Femur (tissue), 1 donor: ENCODE results near the gene TTC33.
"Not testable (repeated sequence)": the region's sequence is repeated elsewhere in the genome, so short reads cannot be mapped to it uniquely, and the experiment has no call there.

Source experiments
- DNase-seq: peaks from one replicate; pipeline ENCODE4 v3.0.0-alpha.2; 2017

TTC33 gene

GRCh38 chr5:40648150-40648549, 107.6 kb downstream of the TTC33 start:
- DNase-seq: no peak

GRCh38 chr5:40646266-40646665, 109.5 kb downstream of the TTC33 start:
- DNase-seq: no peak

DNA sequence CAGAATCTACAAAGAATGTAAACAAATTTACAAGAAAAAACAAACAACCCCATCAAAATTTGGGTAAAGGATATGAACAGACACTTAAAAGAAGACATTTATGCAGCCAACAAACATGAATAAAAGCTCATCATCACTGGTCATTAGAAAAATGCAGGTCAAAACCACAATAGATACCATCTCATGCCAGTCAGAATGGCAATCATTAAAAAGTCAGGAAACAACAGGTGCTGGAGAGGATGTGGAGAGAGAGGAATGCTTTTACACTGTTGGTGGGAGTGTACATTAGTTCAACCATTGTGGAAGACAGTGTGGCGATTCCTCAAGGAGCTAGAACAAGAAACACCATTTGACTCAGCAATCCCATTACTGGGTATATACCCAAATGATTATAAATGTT, 116.2 kb downstream of the TTC33 start:
- DNase-seq: not testable (repeated sequence)

GRCh38 chr5:40634593-40634992, 121.2 kb downstream of the TTC33 start:
- no peak for DNase-seq

- no peak for DNase-seq
These were observed 121.6 kb downstream of the TTC33 start for GRCh38 chr5:40634154-40634553.

DNA sequence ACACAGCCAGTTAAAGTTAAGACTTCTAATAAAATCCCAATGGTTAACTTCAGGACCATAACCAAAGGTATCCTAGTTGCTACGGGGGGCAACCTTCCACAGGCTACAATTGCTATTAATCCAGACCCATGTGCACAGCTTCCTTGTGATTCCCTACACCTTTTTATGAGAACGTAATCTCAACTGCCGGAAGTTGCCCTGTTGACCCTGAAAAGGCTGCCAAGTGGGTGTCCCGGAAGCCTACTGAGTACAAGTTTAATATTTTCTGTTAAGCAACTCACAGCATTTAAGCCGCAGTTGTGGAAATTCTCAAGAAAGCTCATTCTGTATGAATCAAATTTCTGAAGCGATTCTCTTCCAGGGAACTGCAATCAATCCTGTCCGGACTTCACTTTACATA, 124.5 kb downstream of the TTC33 start:
- DNase-seq: no peak

- no peak for DNase-seq
These were observed 125.6 kb downstream of the TTC33 start for GRCh38 chr5:40630126-40630525.

- no peak for DNase-seq
These were observed 127.4 kb downstream of the TTC33 start for GRCh38 chr5:40628407-40628806.

DNA sequence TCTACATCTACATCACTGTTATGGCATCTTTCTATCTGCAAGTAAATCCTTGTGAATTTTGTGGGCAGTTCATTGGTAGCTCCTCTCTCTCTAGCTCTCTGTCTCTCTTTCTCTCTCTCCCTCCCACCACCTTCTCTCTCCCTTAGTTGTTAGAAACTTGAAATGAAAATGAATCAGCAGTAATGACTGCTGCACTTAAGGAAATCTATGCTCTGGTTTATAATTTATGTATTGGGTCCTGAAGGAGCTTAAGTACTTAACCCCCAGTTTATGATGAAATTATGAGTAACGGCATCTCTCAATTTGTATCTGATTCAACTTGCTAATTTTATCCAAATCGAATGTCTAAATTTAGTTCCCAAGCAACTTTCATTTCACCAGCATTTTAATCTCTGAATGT, 128.1 kb downstream of the TTC33 start:
- no peak for DNase-seq

DNA sequence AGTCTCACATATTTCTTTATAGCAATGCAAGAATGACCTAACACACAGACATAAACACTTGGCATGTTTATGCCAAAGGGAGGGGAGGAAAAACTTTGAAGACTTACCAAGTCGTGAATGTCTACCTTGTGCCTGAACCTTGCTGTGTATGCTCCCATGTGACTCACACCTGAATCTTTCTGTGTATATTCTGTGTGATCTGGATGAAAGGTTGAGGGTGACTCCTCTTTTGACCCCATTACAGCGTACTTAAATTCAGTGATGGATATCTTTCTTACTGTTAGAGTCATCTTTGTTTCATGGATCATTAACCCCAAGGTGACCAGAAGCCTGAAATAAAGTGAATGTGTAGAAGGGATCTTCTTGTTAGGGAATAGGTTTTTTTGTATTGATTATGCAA, 129.0 kb downstream of the TTC33 start:
- DNase-seq: no peak

DNA sequence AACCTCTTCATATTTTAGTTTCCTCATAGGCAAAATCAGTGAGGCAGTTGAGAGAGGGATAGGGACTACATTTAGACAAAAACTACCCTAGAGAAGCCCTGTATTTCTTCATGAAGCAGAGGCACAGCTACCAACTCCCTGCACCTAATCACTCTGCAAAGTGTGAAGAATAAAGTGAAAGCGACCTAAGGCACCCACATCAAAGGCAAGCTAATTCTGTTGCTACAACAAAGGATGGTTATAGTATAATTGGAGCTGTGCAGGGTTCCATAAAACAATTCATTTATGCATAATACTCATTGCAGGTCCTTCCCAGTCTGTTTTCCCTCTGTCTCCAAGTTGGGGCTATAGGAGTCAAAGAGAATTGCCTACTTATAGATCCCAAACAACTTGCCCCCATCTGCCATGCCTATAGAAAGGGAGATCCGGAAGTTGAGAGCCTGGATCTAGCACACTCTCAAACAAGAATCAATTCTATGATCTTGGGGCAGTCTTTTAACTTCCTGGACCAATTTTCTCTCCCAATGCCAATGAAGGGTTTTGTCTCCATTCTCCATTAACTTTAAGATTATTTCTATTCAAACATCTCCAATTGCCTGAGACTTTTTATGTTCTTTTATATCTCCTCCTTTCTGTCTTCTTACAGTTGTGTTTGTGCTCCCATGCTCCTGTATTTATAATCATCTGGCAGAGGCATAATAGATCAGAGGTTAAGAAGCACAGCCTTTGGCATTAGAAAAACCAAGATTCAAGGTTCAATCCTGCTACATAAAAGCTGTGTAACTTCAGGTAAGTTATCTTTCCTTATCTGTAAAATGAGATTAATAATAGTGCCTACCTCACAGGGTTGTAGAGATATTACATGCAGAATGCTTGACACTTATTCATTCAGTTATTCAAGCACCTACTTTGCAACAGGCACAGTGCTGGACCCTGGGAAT, 132.0 kb downstream of the TTC33 start:
- DNase-seq: no peak

DNA sequence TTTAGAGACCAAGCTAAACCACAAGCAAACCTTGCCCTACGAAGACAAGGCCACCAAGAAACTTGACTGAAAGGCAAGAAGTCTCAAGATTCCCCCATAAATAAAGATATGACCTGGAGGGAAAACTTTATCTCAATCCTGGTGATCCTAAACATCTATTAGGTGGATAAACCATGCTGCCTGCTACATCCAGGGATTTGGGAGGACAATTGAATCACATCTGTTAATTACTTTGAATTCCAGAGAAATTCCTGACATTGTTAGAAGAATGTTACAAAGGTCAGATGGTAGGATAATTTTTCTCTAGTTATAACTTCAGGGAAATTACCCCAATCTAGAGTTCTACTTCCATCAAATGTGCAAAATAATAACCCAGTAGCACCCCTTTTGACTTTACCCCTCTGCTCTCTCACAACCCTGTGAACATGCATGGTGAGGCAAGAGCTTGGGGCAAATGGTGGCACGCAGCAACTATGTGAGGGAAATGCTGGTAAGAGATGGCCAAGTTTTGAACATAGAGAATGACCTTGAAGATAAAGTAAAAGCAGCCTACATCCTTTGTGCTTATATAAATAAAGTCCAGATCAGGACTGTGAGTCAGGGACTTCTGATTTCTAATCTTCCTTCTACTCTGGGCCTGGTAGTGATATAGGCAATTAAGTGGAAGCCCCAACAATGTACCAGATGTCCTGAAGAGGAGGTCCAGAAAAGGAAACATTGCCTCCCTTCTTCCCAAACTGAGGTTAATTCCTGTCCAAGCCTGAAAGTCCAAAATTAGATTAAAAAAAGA, 133.1 kb downstream of the TTC33 start:
- no peak for DNase-seq

- DNase-seq: no peak
These were observed 136.3 kb downstream of the TTC33 start for GRCh38 chr5:40619421-40619820.

GRCh38 chr5:40618926-40619325, 136.8 kb downstream of the TTC33 start:
- DNase-seq: no peak

DNA sequence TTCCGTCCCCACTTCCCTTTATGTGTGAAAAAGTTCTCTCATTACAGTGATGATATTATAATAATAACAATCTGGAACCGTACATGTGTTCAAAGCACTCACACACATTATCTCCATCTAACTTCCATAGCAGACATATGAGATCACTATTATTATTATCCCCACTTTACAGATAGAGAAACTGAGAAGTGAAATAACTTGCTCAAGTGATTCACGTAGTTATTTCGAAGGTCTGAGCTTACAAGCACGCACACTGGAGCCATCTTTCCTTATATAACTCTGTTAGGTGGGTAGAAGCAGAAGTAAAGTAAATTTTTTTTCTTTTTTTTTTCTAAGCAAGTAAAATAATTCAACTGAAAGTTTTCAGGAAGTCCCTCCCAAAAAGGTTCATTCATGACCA, 139.0 kb downstream of the TTC33 start:
- no peak for DNase-seq

DNA sequence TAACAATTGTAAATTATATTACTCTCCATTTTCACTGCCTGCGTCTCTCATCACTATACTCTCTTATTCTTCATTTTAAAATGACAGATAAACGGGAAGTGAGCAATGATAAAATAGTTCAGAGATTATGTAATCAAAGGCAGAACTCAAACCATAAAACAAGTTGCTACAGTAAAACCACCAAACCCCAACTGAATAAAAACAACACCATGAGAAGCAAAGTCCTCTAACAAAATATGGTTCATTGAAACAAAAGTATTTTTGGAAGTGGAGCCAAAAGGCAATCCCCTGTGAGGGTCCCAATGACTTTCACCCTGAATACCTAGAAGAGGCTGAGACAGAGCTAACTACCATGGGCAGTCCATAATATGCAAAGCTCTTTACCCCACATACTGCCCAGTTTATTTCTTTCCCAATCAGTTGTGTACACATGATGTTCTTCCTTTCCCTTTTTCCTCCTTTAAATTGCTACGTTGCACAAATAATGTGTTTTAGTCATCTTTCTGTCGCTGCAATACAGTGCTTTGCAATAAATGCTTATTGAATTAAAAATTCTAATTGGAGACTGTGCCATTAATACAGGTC, 140.1 kb downstream of the TTC33 start:
- no peak for DNase-seq

- no peak for DNase-seq
These were observed 140.7 kb downstream of the TTC33 start for GRCh38 chr5:40614923-40615585.

GRCh38 chr5:40614466-40614865, 141.3 kb downstream of the TTC33 start:
- no peak for DNase-seq

GRCh38 chr5:40607202-40607601, 148.6 kb downstream of the TTC33 start:
- no peak for DNase-seq

DNA sequence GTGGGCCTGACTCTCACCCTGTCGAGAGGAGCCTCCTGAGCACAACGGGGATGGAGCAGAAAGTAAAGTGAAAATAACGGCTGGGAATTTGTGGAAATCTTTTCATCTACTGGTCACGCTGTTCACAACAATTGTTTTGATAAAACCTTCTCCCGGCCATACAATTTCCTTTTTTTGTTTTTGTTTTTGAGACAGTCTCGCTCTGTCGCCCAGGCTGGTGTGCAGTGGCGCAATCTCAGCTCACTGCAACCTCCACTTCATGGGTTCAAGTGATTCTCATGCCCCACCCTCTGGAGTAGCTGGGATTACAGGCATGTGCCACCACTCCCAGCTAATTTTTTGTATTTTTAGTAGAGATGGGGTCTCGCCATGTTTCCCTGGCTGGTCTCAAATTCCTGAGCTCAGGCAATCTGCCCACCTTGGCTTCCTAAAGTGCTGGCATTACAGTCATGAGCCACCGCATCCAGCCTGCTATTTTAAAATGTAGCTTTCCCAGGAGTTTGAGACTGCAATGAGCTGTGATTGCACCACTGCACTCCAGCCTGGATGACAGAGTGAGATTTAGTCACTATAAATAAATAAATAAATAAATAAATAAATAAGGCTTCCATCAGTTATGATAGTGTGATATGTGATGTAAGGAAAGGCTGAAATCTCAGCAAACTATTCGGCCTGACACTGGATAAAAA, 149.5 kb downstream of the TTC33 start:
- DNase-seq: no peak

DNA sequence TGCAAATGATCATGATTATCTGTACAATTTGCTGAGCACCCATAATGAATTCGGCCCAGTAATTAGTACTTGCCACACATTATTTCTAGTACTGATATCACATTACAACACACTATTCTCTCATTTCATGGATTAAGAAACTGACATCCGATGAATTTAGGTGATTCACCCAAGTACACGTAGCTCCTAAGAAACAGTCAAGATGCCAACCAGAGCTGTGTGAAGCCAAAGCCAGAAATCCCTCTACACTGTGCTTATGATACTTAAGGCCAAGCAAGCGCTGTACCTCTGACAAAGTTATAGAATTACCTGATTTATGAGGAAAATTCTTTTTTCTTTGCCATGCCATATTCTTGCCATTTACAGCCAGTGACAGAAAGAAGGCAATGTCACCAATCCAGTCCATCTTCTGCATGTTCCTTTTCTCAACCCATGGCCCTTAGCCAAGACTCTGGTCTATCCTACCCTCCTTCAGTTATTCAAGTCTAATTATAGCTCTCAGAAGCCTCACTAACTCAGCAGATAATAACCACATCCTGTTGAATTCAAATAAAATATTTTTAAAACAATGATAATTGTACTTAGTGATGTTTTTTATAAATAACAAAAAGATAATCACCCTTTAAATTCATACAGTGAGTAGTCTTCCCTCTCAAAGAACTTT, 150.3 kb downstream of the TTC33 start:
- no peak for DNase-seq

- DNase-seq: no peak
These were observed 152.4 kb downstream of the TTC33 start for GRCh38 chr5:40603378-40603777.
